Aortic smooth muscle cell (primary cell): Measurements from ENCODE around the gene RGL3. TPM values are rescaled to one million over a fixed set of nuclear protein-coding genes. Genes with fewer than 3 reads are reported as not detected.

ENCODE experiments used
- total RNA-seq: library from RNA; depleted of rRNA; stranded (reverse); fragments of >200 nt; gene quantifications from 2 replicates; pipeline ENCODE4 v1.2.3, GENCODE V29; 2014

RGL3 gene
- 3.7 and 4.2 TPM in 2 replicates for total RNA-seq

GRCh38 chr19:11418549-11419506 is at the start of gene RGL3:
RGL3 (minus strand) TSS chr19:11419314; CDS start chr19:11419278, 36 bp downstream.

GRCh38 chr19:11435057-11435832 is 16.1 kb upstream of the RGL3 start, which contains the start of the genes ODAD3 and PRKCSH:
ODAD3 (minus strand) TSS chr19:11435121; CDS start chr19:11435016, 105 bp downstream.
PRKCSH (plus strand) TSS chr19:11435635; CDS start chr19:11436118, 483 bp downstream.

GRCh38 chr19:11374433-11375142 is 44.5 kb downstream of the RGL3 start, which contains the start of gene SWSAP1:
SWSAP1 (plus strand) TSS chr19:11374666; CDS start chr19:11374681, 15 bp downstream.

GRCh38 chr19:11355160-11356073 is 63.7 kb downstream of the RGL3 start, which contains the start of gene PLPPR2:
PLPPR2 (plus strand) TSS chr19:11355432; CDS start chr19:11357674, 2,242 bp downstream.

GRCh38 chr19:11346104-11346940 is 72.8 kb downstream of the RGL3 start, which contains the start of the genes CCDC159 and TMEM205:
CCDC159 (plus strand) TSS chr19:11346519; CDS start chr19:11346607, 88 bp downstream.
TMEM205 (minus strand) TSS chr19:11346268; CDS start chr19:11345619, 649 bp downstream.

Other genes with a start within 250 kb of the RGL3 start
- gene KANK2, start 221.8 kb downstream of the RGL3 start, total RNA-seq = 438 and 450 TPM in 2 replicates
- gene ANGPTL8, start 179.7 kb downstream of the RGL3 start, total RNA-seq = not detected in 2 replicates
- gene DOCK6, start 156.8 kb downstream of the RGL3 start, total RNA-seq = 10.2 and 15.4 TPM in 2 replicates
- gene TSPAN16, start 123.2 kb downstream of the RGL3 start, total RNA-seq = not detected in 2 replicates
- 13.2 and 15.7 TPM in 2 replicates for gene RAB3D, start 79.7 kb downstream of the RGL3 start, total RNA-seq
- gene TMEM205, start 73.0 kb downstream of the RGL3 start, total RNA-seq = 59.2 and 85.5 TPM in 2 replicates
- 15.0 and 15.3 TPM in 2 replicates for gene CCDC159, start 72.8 kb downstream of the RGL3 start, total RNA-seq
- 11.6 and 12.1 TPM in 2 replicates for gene PLPPR2, start 63.9 kb downstream of the RGL3 start, total RNA-seq
- 0.26 and 0.31 TPM in 2 replicates for gene SWSAP1, start 44.6 kb downstream of the RGL3 start, total RNA-seq
- 6.6 and 7.1 TPM in 2 replicates for gene EPOR, start 35.0 kb downstream of the RGL3 start, total RNA-seq
- gene ODAD3, start 15.8 kb upstream of the RGL3 start, total RNA-seq = 0.37 and 0.79 TPM in 2 replicates
- 126 and 127 TPM in 2 replicates for gene PRKCSH, start 16.3 kb upstream of the RGL3 start, total RNA-seq
- gene ELAVL3, start 61.7 kb upstream of the RGL3 start, total RNA-seq = under 0.01 TPM in 1 of 2 replicates, not detected in the other
- gene ZNF653, start 86.5 kb upstream of the RGL3 start, total RNA-seq = 4.8 and 7.0 TPM in 2 replicates
- gene ECSIT, start 109.8 kb upstream of the RGL3 start, total RNA-seq = 18.0 TPM in 2 replicates
- gene CNN1, start 119.5 kb upstream of the RGL3 start, total RNA-seq = 0.81 and 1.7 TPM in 2 replicates
- 23.4 and 25.9 TPM in 2 replicates for gene ELOF1, start 139.9 kb upstream of the RGL3 start, total RNA-seq
- gene ACP5, start 158.3 kb upstream of the RGL3 start, total RNA-seq = 0.40 and 0.44 TPM in 2 replicates
- 14.9 and 17.6 TPM in 2 replicates for gene ZNF627, start 178.2 kb upstream of the RGL3 start, total RNA-seq